Forelimb muscle (tissue), 1 donor: ENCODE measurements around the gene C1QTNF9. TPM values are rescaled to one million over a fixed set of nuclear protein-coding genes. Genes with fewer than 3 reads are reported as not detected.
"Not testable (repeated sequence)": the region's sequence is repeated elsewhere in the genome, so short reads cannot be mapped to it uniquely, and the experiment has no call there.

Experiments
- DNase-seq: peaks from one replicate; pipeline ENCODE4 v3.0.0-alpha.2; 2013; ENCODE audit warnings: low read depth
- polyA plus RNA-seq: library from polyadenylated mRNA; unstranded; fragments of 120-200 nt; gene quantifications from one replicate; pipeline ENCODE4 v1.2.1, GENCODE V29; 2013; ENCODE audit not compliant: insufficient read length

C1QTNF9 gene
- polyA plus RNA-seq: 4.9 TPM

- DNase-seq: not testable (repeated sequence)
Observed at GRCh38 chr13:24309300-24309699, at the start of gene C1QTNF9. TSS of gene C1QTNF9 (plus strand) at chr13:24309580. CDS start at chr13:24316004, 6,424 bp downstream.

GRCh38 chr13:24261566-24261965 lies 47.8 kb upstream of the C1QTNF9 start:
- DNase-seq: no peak

- DNase-seq: no peak
Observed at GRCh38 chr13:24263632-24264031, 45.7 kb upstream of the C1QTNF9 start.

GRCh38 chr13:24264976-24265375 lies 44.4 kb upstream of the C1QTNF9 start:
- no peak for DNase-seq

- no peak for DNase-seq
Observed at GRCh38 chr13:24265453-24265852, 43.9 kb upstream of the C1QTNF9 start.

GRCh38 chr13:24267274-24267673 lies 42.1 kb upstream of the C1QTNF9 start:
- DNase-seq: no peak

GRCh38 chr13:24267801-24268200 lies 41.6 kb upstream of the C1QTNF9 start:
- DNase-seq: no peak

GRCh38 chr13:24269821-24270220 lies 39.6 kb upstream of the C1QTNF9 start:
- no peak for DNase-seq

GRCh38 chr13:24270639-24271141 lies 38.7 kb upstream of the C1QTNF9 start:
- DNase-seq: no peak

GRCh38 chr13:24271231-24271600 lies 38.2 kb upstream of the C1QTNF9 start:
- DNase-seq: no peak

GRCh38 chr13:24271601-24272451 lies 37.6 kb upstream of the C1QTNF9 start:
- no peak for DNase-seq

GRCh38 chr13:24272452-24273161 lies 36.8 kb upstream of the C1QTNF9 start:
- no peak for DNase-seq

- no peak for DNase-seq
Observed at GRCh38 chr13:24273926-24274325, 35.5 kb upstream of the C1QTNF9 start.

GRCh38 chr13:24274452-24275021 lies 34.8 kb upstream of the C1QTNF9 start:
- DNase-seq: no peak

- no peak for DNase-seq
Observed at GRCh38 chr13:24275041-24275440, 34.3 kb upstream of the C1QTNF9 start.

- DNase-seq: no peak
Observed at GRCh38 chr13:24276306-24276705, 33.1 kb upstream of the C1QTNF9 start.

- no peak for DNase-seq
Observed at GRCh38 chr13:24276861-24277260, 32.5 kb upstream of the C1QTNF9 start.

GRCh38 chr13:24277761-24278160 lies 31.6 kb upstream of the C1QTNF9 start:
- no peak for DNase-seq

- no peak for DNase-seq
Observed at GRCh38 chr13:24279327-24280110, 29.9 kb upstream of the C1QTNF9 start.

- no peak for DNase-seq
Observed at GRCh38 chr13:24280720-24281119, 28.7 kb upstream of the C1QTNF9 start.

GRCh38 chr13:24281188-24282008 lies 28.0 kb upstream of the C1QTNF9 start:
- no peak for DNase-seq
